Epithelial cell of prostate (primary cell): ENCODE measurements around the gene STK32A.

Experiments used
- DNase-seq: peaks from one replicate; pipeline ENCODE4 v3.0.0-alpha.2; 2011; ENCODE audit warnings: low read depth, low spot score
- H3K27ac ChIP-seq: fragments of 450-650 bp; 2 replicates; pipeline ENCODE4 v1.5.1; 2017; ENCODE audit warnings: mild to moderate bottlenecking

The STK32A gene

DNA sequence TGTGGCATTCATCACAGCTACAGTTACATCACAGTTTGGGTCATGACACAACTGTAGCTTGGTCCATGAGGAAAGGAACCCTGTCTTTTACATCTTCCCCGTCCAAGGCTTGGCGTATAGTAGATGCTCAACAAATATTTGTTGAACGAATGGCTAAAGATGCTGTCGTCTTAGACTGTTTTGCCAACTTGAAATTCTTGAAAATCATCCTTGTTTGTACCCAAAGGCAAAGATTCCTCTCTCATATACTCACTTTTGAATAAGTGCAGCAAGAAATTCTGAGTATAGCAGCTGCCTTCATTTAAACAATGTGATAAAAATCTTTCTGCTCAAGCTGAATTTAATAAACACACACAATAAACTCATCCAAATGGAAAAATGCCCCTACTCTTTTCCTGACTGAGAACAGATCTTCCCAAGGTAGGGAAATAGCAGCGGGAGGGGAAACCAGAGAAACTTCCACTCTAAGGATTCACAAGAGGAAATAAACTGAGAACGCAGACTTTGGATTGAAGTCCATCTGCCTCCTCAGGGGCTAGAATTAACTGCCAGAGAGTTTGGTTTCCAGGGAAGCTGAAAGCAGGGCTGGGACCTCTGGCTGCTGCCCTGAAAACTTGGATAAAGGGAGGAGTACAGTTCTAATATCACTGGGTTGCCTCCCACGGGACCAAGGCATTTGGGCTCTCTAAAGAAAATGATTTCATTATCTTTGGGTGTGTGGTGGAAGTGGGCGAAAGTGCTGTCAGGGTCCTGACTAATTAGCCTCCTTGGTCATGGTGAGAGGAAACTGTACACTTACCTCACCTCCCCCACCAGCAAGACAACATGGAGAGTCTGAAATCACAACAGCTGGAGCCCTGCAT is 175.9 kb downstream of the STK32A start:
- H3K27ac ChIP-seq, result no peak overlapping the region
- no peak for DNase-seq

DNA sequence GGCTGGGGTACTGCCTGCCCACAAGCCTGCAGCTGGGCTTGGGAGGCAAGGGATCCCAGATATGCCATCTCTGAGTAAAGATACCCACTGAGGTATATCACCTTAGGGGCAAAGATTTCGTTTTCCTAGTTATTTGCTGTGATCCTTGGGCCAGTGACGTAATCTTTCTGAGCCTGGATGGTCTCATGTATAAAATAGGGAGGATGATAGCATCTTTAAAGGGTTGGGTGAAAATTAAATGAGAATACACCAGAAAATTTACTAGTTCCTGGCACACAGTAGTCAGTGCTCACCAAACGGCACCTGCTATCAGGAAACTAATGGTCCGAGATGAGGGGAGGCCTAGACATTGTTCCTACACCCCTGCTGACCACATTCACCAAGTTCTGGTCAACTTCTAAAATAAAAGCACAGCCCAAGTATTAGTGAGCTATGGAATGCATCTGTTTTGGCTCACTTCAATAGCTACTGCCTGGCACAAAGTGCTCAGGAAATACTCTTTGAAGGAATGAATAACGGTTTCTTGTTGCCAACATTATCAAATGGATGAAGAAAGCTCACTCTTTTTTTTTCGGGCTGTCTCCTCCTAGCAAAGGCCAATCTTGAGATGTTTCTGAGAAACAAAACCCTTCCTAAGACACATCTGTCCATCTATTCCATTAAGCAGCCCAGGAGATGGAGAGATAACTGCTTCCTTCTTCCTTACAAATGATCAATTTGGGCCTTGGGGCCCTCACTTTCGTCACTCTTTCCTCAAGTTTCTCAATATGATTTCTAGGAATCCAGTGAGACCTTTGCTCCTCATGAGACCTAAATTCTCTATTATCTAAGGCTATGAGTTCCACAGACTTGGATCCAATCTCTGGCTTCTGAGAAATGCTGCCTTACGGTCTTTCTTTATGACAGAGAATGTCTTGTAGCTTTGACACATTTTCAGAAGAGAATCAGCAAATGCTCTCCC is 176.8 kb downstream of the STK32A start:
- DNase-seq, result no peak
- H3K27ac ChIP-seq, result no peak overlapping the region

DNA sequence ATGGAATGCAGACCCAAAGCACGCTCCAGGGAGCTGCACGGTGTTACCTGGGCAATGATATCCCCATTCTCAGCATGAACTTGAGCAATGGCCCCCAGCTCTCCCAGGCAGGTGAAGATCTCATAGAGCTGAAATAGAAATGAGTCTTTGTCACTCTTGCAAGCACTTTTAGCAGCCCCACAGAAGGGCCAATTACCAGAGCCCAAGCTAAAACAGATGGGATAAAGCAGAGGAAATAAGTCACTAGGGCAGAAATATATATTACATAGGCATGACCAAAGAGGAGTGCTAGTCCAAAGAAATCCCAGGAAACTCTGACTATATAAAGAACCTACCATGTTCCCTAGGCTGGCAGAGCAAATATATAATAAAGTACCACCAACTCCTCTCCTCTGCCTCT is 177.7 kb downstream of the STK32A start:
- DNase-seq, result no peak
- no peak overlapping the region for H3K27ac ChIP-seq

DNA sequence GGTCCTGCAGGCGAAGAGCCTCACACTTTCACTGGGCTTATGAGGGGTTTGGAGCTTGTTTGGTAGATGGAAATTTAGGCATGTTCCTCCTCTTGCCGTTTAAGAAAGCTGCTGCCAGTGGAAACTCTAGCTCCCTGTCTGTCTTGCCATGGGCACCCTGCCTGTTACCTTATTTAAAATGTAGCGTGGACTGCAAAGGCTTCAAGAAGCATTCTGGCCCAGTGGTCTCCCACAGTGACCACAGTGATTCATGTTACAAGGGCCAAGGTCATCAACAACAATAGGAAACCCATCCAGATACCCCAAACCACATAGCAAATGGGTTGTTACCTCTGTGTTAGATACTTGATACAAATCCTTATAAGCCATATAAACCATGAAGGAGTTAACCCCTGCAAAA is 178.4 kb downstream of the STK32A start:
- no peak for DNase-seq
- H3K27ac ChIP-seq, result no peak overlapping the region

DNA sequence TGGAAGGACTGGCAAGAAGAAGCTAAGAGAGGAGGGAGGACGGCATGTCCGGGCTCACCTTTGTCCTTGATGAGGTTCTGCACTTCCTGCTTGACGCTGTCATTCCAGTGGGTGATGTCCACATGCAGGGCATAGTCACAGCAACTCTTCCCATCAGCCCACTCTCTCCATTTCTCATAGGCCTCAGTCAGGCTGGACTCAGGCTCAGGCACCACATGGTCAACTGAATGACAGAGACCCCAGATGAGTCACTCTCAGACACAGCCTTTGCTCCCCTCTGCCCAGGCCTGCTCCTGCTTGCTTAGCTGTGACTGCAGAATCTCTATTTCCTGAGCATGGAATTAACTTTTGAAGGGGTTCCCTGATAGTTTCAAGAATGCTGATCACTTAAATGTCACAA is 180.8 kb downstream of the STK32A start:
- no peak for DNase-seq
- H3K27ac ChIP-seq, result no peak overlapping the region

DNA sequence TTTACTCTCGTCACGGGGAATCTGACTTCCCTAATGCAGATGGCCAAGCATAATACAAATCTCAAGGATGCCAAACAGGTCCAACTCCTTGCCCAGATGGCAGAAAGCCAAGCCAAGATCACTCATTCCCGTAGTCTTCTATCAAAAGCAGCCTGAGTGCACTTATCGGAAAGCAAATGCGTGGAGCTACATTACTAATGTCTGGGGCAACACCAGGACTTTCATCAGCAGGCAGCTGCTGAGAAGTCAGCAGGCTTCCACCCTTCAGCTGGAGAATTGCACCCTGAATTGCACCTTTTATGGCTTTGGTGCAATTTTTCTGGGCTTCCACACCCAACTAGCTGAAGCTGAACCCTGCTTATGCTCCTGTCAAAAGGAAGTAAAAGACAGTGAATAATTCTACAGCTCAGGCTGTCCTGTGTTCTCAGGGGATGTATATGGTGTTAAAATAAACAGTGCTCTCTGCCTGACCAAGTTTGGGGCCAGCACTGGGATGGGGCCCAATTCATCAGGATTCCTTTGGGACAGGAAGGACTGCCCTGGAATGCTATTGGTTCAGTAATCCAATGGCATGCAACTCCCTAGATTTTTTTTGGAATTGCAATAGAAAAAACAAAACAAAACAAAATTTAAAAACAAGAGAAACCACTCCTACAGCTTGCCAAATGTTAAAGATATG is 182.4 kb downstream of the STK32A start:
- peak; percentile 50 for DNase-seq
- no peak overlapping the region for H3K27ac ChIP-seq

DNA sequence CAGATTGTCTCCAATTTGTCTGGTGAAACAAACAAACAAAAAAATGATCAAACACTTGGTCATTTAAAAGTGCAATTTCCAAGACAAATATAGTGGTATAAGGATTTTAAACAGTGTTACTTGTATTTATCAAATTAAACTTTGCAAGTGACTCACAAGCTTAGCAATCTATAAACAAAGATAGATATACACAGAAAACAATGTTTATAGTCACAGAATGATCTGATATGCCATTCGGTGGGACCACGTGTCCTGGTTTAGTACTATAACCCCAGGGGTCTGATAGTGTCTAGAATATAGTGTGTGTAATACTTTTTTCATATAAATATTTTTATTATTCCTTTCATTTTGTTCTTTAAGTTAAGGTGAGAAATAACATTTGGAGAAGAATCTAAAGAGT is 183.8 kb downstream of the STK32A start:
- DNase-seq, result no peak
- H3K27ac ChIP-seq, result no peak overlapping the region

DNA sequence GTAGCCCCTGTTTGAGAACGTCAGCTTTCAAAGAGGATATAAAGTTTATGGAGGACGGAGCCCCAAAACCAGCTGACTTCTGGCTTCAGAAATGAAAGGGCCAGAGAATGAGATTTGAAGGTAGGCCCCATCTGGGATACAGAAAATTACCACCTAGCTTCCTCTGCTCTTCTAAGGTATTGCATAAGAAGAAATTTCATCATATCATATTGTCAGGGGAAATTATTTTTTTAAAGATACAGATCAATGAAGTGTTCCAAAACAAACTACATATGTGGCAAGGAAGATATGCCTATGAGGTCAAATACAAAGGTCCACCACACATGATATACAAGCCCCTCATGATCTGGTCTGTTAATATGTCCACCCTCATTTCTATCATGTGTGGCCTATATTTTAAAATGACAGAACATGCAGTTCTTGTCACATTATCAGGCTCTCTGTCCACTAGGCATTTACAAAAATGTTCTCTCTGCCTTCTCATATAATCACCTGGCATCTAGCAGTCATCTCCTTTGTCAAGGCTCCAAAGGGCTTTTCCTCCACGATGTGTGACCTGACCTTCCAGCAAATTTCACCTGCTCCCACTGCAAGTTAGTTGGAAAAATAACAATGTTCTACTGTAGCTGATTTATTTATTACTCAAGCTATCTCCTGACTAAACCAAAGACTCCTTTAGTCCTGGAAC is 192.0 kb downstream of the STK32A start:
- DNase-seq, result no peak
- no peak overlapping the region for H3K27ac ChIP-seq

DNA sequence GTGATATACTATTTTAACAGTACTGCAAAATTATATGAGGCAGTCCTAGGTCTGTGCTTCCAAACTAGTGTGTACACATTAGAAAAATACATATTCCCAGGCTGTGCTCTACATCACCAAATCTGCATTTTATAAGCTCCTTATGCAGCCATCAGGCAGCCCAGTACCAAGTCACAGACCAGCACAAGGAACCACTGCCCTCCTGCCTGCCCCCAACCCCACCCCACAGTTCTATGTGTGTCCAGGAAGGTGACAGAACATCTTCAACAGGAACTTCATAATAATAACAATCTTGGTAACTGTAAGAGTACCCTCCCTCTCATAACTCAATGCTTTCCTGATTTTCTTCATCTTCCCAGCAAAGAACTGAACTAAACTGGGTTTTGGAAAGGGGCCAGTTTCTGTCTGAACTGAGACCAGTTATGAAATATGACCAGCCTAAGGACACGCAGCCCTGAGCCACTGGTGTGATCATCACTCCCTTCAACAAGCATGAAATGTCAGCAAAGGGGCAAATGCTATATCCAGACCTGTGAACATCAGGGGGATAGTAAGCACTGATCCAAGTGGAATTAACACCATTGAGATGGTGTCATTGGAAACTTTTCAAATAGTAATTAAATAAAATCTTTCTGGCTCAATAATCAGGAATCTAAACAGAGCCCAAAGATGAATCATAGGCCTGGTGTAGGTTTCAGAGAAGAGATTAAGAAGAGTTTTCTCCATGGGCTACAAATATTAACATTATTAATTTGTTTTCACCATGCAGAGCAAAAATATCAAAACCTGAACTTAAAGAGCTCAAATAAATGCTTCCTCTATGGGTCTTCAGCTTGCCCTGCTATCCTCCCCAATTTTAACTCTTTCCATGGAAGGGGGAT is 192.9 kb downstream of the STK32A start:
- H3K27ac ChIP-seq, result no peak overlapping the region
- no peak for DNase-seq

DNA sequence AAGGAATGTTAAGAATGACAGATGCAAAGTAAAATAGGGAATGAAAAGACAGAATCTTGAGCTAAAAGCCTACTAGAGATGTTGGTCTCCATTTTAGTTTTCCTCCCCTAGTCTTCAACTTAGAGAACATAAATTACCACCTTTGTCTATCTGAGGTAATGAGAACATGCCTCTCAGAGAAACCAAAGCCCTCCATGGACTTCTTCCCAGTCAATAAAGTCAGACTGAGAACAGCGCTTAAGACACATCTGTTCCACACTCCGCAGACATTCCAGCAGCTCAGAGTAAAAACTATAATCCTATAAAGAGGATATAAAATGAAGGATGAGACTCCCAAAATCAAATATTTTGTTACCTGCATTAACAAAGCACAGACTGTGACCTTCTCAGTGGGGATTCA is 195.8 kb downstream of the STK32A start:
- DNase-seq, result no peak
- no peak overlapping the region for H3K27ac ChIP-seq

DNA sequence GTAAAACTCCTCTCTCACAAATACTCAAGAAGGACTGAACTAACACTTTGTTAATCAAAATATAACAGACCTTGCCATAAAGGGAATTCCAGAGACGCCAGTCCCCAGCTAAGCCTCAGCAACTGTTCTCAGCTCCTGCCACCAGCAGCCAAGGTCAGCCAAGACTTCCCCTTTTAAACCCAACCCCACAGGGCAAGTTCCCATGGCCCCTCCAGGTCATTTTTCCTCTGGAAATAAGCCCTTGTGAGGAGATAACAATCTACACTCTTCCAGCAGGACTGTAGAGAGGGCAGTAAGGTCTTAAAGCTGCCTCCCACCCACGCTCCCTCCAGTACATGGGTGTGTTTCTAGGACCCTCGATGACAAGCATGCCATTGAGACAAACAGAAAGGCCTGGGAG is 196.8 kb downstream of the STK32A start:
- no peak for DNase-seq
- H3K27ac ChIP-seq, result no peak overlapping the region

DNA sequence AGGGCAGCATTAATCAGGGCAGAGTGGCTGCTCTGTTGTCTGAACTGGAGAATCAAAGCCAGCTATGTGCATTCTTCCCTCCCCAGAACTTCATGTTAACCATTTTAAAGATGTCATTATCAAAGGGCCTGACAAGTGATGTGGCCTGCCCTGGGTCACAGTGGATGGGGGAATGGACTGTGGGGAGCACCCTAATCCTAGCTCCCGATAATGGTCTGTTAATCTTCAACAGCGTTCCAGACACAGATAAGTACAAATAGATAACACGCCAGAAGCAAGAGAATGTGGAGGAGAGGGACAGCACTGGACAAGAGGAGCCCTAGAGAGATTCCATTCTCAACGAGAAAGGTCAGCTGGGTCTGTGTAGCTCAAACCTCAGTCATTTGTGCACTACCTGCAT is 197.5 kb downstream of the STK32A start:
- DNase-seq, result no peak
- no peak overlapping the region for H3K27ac ChIP-seq

DNA sequence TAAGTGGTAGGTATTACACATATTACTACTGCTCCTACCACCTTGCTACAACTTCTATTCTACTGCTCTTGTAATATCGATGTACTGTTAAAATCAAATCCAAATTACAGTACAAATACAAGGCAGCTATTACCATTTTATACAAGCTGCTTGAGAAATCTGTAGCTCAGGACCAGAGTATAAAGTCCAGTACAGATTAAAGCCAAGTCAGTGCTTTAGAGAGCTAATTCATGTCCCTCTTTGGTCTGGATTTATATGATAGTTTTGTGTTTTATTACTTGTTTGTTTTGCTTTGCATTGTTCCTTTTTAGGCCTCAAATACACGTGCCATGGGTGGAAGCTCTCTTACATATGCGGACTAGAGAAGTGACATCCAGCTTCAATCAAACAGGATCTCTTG is 199.2 kb downstream of the STK32A start:
- DNase-seq, result no peak
- no peak overlapping the region for H3K27ac ChIP-seq

DNA sequence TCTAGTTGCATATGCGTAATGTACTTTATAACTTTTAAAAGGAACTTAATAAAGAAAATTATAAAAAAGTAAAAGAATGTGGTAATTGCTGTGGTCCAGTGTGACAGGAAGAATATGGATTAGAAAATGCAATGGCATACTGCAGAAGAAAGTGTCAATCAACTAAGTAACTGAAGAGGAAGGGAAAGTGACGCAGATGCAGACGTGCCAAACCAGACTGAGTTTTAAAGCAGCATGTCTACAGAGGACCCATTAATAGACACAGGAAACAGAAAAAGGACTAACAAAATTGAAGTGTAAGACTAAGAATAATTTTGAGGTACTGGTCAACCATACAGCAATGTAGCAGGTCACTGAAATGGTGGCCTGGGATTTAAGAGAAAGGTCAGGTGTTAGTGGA is 201.8 kb downstream of the STK32A start:
- no peak for DNase-seq

DNA sequence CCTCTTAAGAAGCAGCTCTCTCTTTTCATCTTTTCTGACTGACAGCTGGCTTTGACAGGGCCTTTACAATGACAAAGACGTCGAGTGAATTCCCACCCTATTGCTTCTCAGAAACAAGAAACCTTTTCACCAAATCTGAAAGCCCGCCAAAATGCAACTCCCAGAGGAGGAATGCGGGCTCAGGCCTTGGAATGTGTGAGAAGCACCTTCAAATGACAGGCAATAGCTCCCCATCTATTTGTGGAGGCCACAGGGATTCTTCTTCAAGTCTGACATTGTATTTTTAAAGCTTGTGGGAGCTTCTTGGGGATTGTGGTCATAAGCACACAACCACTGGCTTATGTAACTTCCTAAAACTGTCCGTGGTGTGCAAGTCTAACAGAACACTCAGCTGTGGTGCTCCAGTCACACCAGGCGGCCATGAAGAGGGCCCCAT is 202.4 kb downstream of the STK32A start:
- DNase-seq, result no peak
- no peak overlapping the region for H3K27ac ChIP-seq

More for the DNA sequence above, 201.8 kb downstream of the STK32A start:
- H3K27ac ChIP-seq, result no peak overlapping the region
